ENCODE data around the gene SNX7.

Gene SNX7

GRCh38 chr1:98709906-98710305 is 48.4 kb downstream of the SNX7 start:
- Mint-ChIP-seq H3K4me3 (no peak overlapping the region), H3K27ac (no peak overlapping the region), H3K36me3 (ENCODE audit: low read depth) (no peaks in the 10 kb centered on the region), H3K9me3 (peaks cover 4% of the 10 kb centered on the region), H3K4me1 (ENCODE audit: low read depth) (no peaks in the 10 kb centered on the region), H3K27me3 (peaks cover 3% of the 10 kb centered on the region)

GRCh38 chr1:98723574-98723973 is 62.1 kb downstream of the SNX7 start:
- Mint-ChIP-seq H3K27ac (no peak overlapping the region), H3K4me3 (no peak overlapping the region), H3K36me3 (ENCODE audit: low read depth) (no peaks in the 10 kb centered on the region), H3K4me1 (ENCODE audit: low read depth) (no peaks in the 10 kb centered on the region), H3K9me3 (peaks cover 6% of the 10 kb centered on the region), H3K27me3 (peaks cover 17% of the 10 kb centered on the region)

- H3K9me3 Mint-ChIP-seq, result no peaks in the 10 kb centered on the region
- peaks cover 9% of the 10 kb centered on the region for H3K27me3 Mint-ChIP-seq
Observed at GRCh38 chr1:98732985-98733781, 71.7 kb downstream of the SNX7 start.

DNA sequence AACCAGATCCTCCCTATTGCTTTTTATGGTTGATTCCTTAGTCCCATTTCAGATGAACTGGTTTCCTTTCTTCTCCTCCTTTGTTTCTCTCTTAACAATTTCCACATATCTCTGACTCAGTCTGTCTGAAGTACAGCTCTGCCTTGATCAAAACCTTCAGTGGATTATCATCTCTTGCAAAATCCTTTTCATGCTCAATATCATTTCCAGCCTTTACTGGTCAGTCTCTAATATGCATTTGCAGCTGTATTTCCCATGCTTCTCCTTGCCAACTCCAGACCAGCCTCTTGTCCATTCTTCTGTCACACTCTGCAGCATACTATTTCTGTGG is 72.2 kb downstream of the SNX7 start:
- Mint-ChIP-seq H3K27me3 (peaks cover 9% of the 10 kb centered on the region), H3K4me1 (ENCODE audit: low read depth) (no peaks in the 10 kb centered on the region), H3K36me3 (ENCODE audit: low read depth) (no peaks in the 10 kb centered on the region), H3K4me3 (no peak overlapping the region), H3K9me3 (no peaks in the 10 kb centered on the region), H3K27ac (no peak overlapping the region)

More at GRCh38 chr1:98732985-98733781, 71.7 kb downstream of the SNX7 start:
- no peak overlapping the region for H3K4me3 Mint-ChIP-seq
- H3K27ac Mint-ChIP-seq, result no peak overlapping the region
- no peaks in the 10 kb centered on the region for H3K4me1 Mint-ChIP-seq (ENCODE audit: low read depth)
- H3K36me3 Mint-ChIP-seq (ENCODE audit: low read depth), result no peaks in the 10 kb centered on the region

GRCh38 chr1:98735756-98736155 is 74.2 kb downstream of the SNX7 start:
- no peaks in the 10 kb centered on the region for H3K4me1 Mint-ChIP-seq (ENCODE audit: low read depth)
- H3K36me3 Mint-ChIP-seq (ENCODE audit: low read depth), result no peaks in the 10 kb centered on the region
- H3K4me3 Mint-ChIP-seq, result no peak overlapping the region
- no peaks in the 10 kb centered on the region for H3K9me3 Mint-ChIP-seq
- no peak overlapping the region for H3K27ac Mint-ChIP-seq
- H3K27me3 Mint-ChIP-seq, result peaks cover 15% of the 10 kb centered on the region

DNA sequence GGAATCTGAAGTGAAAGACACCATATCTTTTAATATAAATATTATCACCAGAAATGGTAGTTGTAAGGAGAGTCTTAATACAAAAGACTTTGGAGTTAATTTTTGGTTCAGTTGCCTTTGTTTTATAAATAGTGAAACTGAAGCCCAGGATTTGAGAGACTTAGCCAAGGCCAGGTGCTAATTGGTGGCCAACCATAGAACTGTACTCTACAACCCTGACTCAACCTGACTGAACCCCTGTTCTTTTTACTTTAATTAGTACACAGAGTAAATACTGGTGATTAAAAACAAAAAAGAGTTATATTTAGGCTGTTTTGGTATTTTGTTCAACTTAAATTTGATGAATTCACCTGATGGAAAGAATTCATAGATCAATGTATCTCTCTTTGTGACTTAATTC is 76.3 kb downstream of the SNX7 start:
- no peak overlapping the region for H3K27ac Mint-ChIP-seq
- H3K4me1 Mint-ChIP-seq (ENCODE audit: low read depth), result no peaks in the 10 kb centered on the region
- no peak overlapping the region for H3K4me3 Mint-ChIP-seq
- H3K27me3 Mint-ChIP-seq, result peaks cover 15% of the 10 kb centered on the region
- H3K9me3 Mint-ChIP-seq, result no peaks in the 10 kb centered on the region
- no peaks in the 10 kb centered on the region for H3K36me3 Mint-ChIP-seq (ENCODE audit: low read depth)

GRCh38 chr1:98739762-98740161 is 78.2 kb downstream of the SNX7 start:
- H3K4me1 Mint-ChIP-seq (ENCODE audit: low read depth), result no peaks in the 10 kb centered on the region
- H3K36me3 Mint-ChIP-seq (ENCODE audit: low read depth), result no peaks in the 10 kb centered on the region
- H3K27me3 Mint-ChIP-seq, result peaks cover 16% of the 10 kb centered on the region
- no peak overlapping the region for H3K4me3 Mint-ChIP-seq
- no peaks in the 10 kb centered on the region for H3K9me3 Mint-ChIP-seq
- H3K27ac Mint-ChIP-seq, result no peak overlapping the region

DNA sequence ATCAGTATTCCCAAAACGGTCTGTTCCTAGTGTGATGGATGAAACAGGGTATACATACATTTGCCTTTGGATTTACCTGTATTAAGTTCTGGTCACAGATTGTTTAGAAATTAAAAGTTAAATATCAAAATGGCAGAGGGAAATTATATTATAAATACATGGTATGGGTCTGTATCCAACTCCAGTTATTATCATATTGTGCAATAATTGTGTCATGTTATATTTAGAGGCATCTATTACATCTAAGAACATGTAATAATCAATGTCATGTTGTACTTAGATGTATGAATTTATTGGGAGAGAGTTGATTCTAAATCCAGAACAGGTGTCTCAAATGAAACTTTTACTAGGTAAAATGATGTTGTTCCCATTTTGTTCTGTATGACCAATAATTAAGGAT is 79.6 kb downstream of the SNX7 start:
- no peaks in the 10 kb centered on the region for H3K36me3 Mint-ChIP-seq (ENCODE audit: low read depth)
- H3K4me3 Mint-ChIP-seq, result no peak overlapping the region
- peaks cover 16% of the 10 kb centered on the region for H3K27me3 Mint-ChIP-seq
- H3K9me3 Mint-ChIP-seq, result no peaks in the 10 kb centered on the region
- no peak overlapping the region for H3K27ac Mint-ChIP-seq
- no peaks in the 10 kb centered on the region for H3K4me1 Mint-ChIP-seq (ENCODE audit: low read depth)

DNA sequence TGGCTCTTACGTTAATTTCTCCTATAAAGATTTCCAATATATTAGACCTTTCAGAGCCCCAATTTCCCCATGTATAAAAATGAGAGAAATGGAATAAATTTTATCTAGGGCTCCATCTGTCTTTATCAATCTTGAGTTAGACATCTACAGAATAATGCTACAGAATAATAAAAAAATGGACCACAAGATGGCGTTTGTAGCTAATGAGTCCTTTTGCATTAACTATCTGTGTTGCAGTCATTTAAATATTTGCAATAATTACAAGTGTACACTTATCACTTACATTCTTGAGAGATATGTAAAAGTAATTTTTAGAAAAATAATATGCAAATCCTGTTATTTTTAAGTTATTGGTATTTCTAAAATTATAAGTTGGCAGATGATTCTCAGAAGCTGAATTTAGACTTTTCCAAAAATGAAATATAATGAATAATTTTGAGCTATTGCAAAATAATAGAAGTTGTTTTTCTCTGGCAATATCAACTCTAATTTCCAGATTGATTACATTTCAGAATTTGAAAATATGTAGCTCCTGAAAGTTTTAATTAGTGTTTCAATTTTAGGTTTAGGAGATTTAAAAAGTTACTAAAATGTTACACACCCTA is 87.7 kb downstream of the SNX7 start:
- Mint-ChIP-seq H3K4me1 (ENCODE audit: low read depth) (no peaks in the 10 kb centered on the region), H3K27me3 (peaks cover 1% of the 10 kb centered on the region), H3K27ac (no peak overlapping the region), H3K36me3 (ENCODE audit: low read depth) (no peaks in the 10 kb centered on the region), H3K9me3 (no peaks in the 10 kb centered on the region), H3K4me3 (no peak overlapping the region)

- no peaks in the 10 kb centered on the region for H3K4me1 Mint-ChIP-seq (ENCODE audit: low read depth)
- H3K4me3 Mint-ChIP-seq, result no peak overlapping the region
- H3K27ac Mint-ChIP-seq, result no peak overlapping the region
- no peaks in the 10 kb centered on the region for H3K27me3 Mint-ChIP-seq
- no peaks in the 10 kb centered on the region for H3K36me3 Mint-ChIP-seq (ENCODE audit: low read depth)
- H3K9me3 Mint-ChIP-seq, result no peaks in the 10 kb centered on the region
Observed at GRCh38 chr1:98754176-98754575, 92.7 kb downstream of the SNX7 start.

- Mint-ChIP-seq H3K36me3 (ENCODE audit: low read depth) (no peaks in the 10 kb centered on the region), H3K4me3 (no peak overlapping the region), H3K9me3 (no peaks in the 10 kb centered on the region), H3K4me1 (ENCODE audit: low read depth) (no peaks in the 10 kb centered on the region), H3K27me3 (no peaks in the 10 kb centered on the region), H3K27ac (no peak overlapping the region)
Observed at GRCh38 chr1:98761219-98761865, 99.8 kb downstream of the SNX7 start.

- no peak overlapping the region for H3K27ac Mint-ChIP-seq
- H3K4me1 Mint-ChIP-seq (ENCODE audit: low read depth), result no peaks in the 10 kb centered on the region
- H3K27me3 Mint-ChIP-seq, result no peaks in the 10 kb centered on the region
- no peak overlapping the region for H3K4me3 Mint-ChIP-seq
- H3K9me3 Mint-ChIP-seq, result no peaks in the 10 kb centered on the region
- H3K36me3 Mint-ChIP-seq (ENCODE audit: low read depth), result no peaks in the 10 kb centered on the region
Observed at GRCh38 chr1:98763488-98764150, 102.1 kb downstream of the SNX7 start.

DNA sequence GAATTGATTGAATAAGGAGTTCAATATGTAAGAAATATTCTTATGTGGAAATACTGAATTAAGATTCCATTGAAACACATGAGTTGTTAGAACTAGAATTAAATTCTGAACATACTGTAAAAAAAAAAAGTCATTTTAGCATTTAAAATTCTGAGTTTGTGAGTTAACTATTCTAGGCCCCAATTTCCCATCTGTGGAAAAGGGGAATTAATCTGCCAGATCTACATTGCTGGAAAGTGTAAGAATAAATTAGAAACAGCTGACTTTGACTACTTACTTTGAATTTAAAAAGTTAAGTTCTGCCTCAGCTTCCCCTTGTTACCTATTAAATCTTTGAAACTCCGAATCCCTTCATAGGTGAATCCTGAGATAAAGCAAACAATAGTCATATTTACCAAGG is 103.0 kb downstream of the SNX7 start:
- H3K4me1 Mint-ChIP-seq (ENCODE audit: low read depth), result no peaks in the 10 kb centered on the region
- no peaks in the 10 kb centered on the region for H3K27me3 Mint-ChIP-seq
- no peak overlapping the region for H3K27ac Mint-ChIP-seq
- no peaks in the 10 kb centered on the region for H3K36me3 Mint-ChIP-seq (ENCODE audit: low read depth)
- no peaks in the 10 kb centered on the region for H3K9me3 Mint-ChIP-seq
- H3K4me3 Mint-ChIP-seq, result no peak overlapping the region

- Mint-ChIP-seq H3K4me3 (no peak overlapping the region), H3K27ac (no peak overlapping the region), H3K36me3 (ENCODE audit: low read depth) (no peaks in the 10 kb centered on the region), H3K27me3 (no peaks in the 10 kb centered on the region), H3K9me3 (no peaks in the 10 kb centered on the region), H3K4me1 (ENCODE audit: low read depth) (no peaks in the 10 kb centered on the region)
Observed at GRCh38 chr1:98766255-98766654, 104.7 kb downstream of the SNX7 start.

- H3K27me3 Mint-ChIP-seq, result peaks cover 3% of the 10 kb centered on the region
- no peaks in the 10 kb centered on the region for H3K4me1 Mint-ChIP-seq (ENCODE audit: low read depth)
- no peak overlapping the region for H3K27ac Mint-ChIP-seq
- H3K9me3 Mint-ChIP-seq, result no peaks in the 10 kb centered on the region
- H3K36me3 Mint-ChIP-seq (ENCODE audit: low read depth), result no peaks in the 10 kb centered on the region
- no peak overlapping the region for H3K4me3 Mint-ChIP-seq
Observed at GRCh38 chr1:98769162-98769561, 107.6 kb downstream of the SNX7 start.
